Myocyte (in vitro differentiated cells): Measurements from ENCODE around the gene MFNG. TPM values are rescaled to one million over a fixed set of nuclear protein-coding genes. Genes with fewer than 3 reads are reported as not detected.
"Not testable (repeated sequence)": the region's sequence is repeated elsewhere in the genome, so short reads cannot be mapped to it uniquely, and the experiment has no call there.

ENCODE experiments used
- DNase-seq: peaks from one replicate; pipeline ENCODE4 v3.0.0-alpha.2; 2012; ENCODE audit warnings: low read depth
- polyA plus RNA-seq: library from polyadenylated mRNA; unstranded; fragments of >200 nt; gene quantifications from one replicate; pipeline ENCODE4 v1.2.1, GENCODE V29; 2012; ENCODE audit warnings: missing spikeins
- total RNA-seq: library from RNA; depleted of rRNA; stranded (reverse); fragments of >200 nt; gene quantifications from 2 replicates; pipeline ENCODE4 v1.2.3, GENCODE V29; 2014

The MFNG gene
- total RNA-seq = 0.51 and 0.68 TPM in 2 replicates
- not detected for polyA plus RNA-seq

GRCh38 chr22:37486224-37486845 lies at the start of gene MFNG:
Gene MFNG, minus strand, starts transcription at chr22:37486384. Its CDS starts 207 bp downstream, at chr22:37486177.
- DNase-seq = peak; percentile 92

- DNase-seq = no peak
Measured at GRCh38 chr22:37535159-37535558, 49.0 kb upstream of the MFNG start.

GRCh38 chr22:37534445-37534844 lies 48.3 kb upstream of the MFNG start:
- peak; percentile 30 for DNase-seq

- DNase-seq = peak; percentile 63
Measured at GRCh38 chr22:37533995-37534394, 47.8 kb upstream of the MFNG start.

- DNase-seq = peak; percentile 54
Measured at GRCh38 chr22:37529652-37530345, 43.6 kb upstream of the MFNG start.

- DNase-seq = not testable (repeated sequence)
Measured at GRCh38 chr22:37527952-37528351, 41.8 kb upstream of the MFNG start.

GRCh38 chr22:37527081-37527752 lies 41.0 kb upstream of the MFNG start:
- DNase-seq = not testable (repeated sequence)

- peak; percentile 82 for DNase-seq
Measured at GRCh38 chr22:37526376-37526775, 40.2 kb upstream of the MFNG start.

GRCh38 chr22:37525746-37526350 lies 39.7 kb upstream of the MFNG start:
- DNase-seq = no peak

GRCh38 chr22:37525073-37525745 lies 39.0 kb upstream of the MFNG start:
- DNase-seq = peak; percentile 80

- no peak for DNase-seq
Measured at GRCh38 chr22:37522482-37522881, 36.3 kb upstream of the MFNG start.

GRCh38 chr22:37521236-37521739 lies 35.1 kb upstream of the MFNG start:
- DNase-seq = no peak

GRCh38 chr22:37520776-37521191 lies 34.6 kb upstream of the MFNG start:
- DNase-seq = no peak

GRCh38 chr22:37519268-37520195 lies 33.3 kb upstream of the MFNG start, which contains the start of gene CARD10:
Gene CARD10, minus strand, starts transcription at chr22:37519415. Its CDS starts 215 bp downstream, at chr22:37519200.
- DNase-seq = no peak

- DNase-seq = no peak
Measured at GRCh38 chr22:37518509-37519267, 32.5 kb upstream of the MFNG start.

GRCh38 chr22:37517826-37518450 lies 31.8 kb upstream of the MFNG start:
- no peak for DNase-seq

GRCh38 chr22:37516456-37516855 lies 30.3 kb upstream of the MFNG start:
- no peak for DNase-seq

- no peak for DNase-seq
Measured at GRCh38 chr22:37515901-37516300, 29.7 kb upstream of the MFNG start.
